Subcutaneous abdominal adipose tissue (tissue), 5 donors: ENCODE data around the gene CRY2.
"Not testable (repeated sequence)": the region's sequence is repeated elsewhere in the genome, so short reads cannot be mapped to it uniquely, and the experiment has no call there.

Experiments used
- H3K27ac ChIP-seq: one replicate; pipeline ENCODE4 v1.7.0; 2013; ENCODE audit warnings: low read depth, mild to moderate bottlenecking, inconsistent platforms, low read length, moderate library complexity
- H3K27me3 ChIP-seq, 5 donors: one replicate each; pipeline ENCODE4 v1.7.0; 2013; ENCODE audit warnings: low read length in 5 of 5, inconsistent platforms in 1 of 5; ENCODE audit not compliant: control insufficient read depth in 5 of 5, insufficient read depth in 4 of 5
- H3K36me3 ChIP-seq, 5 donors: one replicate each; pipeline ENCODE4 v1.7.0; 2013; ENCODE audit warnings: low read length in 5 of 5; ENCODE audit not compliant: control insufficient read depth in 5 of 5, insufficient read depth in 5 of 5
- H3K4me1 ChIP-seq, 5 donors: one replicate each; pipeline ENCODE4 v1.7.0; 2013; ENCODE audit warnings: low read length in 5 of 5, mild to moderate bottlenecking in 3 of 5, moderate library complexity in 1 of 5; ENCODE audit not compliant: control insufficient read depth in 5 of 5, insufficient read depth in 5 of 5
- H3K4me3 ChIP-seq, 5 donors: one replicate each; pipeline ENCODE4 v1.7.0; 2013; ENCODE audit warnings: low read length in 5 of 5, low read depth in 1 of 5
- H3K9ac ChIP-seq, 5 donors: one replicate each; pipeline ENCODE4 v1.7.0; 2013; ENCODE audit warnings: low read length in 5 of 5, mild to moderate bottlenecking in 4 of 5, moderate library complexity in 3 of 5
- H3K9me3 ChIP-seq, 5 donors: one replicate each; pipeline ENCODE4 v1.7.0; 2013; ENCODE audit warnings: low read length in 5 of 5; ENCODE audit not compliant: control insufficient read depth in 5 of 5
- donor health status: healthy.
- donor health status: healthy.
- donor health status: healthy.
- donor health status: healthy.
- donor health status: healthy.

The CRY2 gene

DNA sequence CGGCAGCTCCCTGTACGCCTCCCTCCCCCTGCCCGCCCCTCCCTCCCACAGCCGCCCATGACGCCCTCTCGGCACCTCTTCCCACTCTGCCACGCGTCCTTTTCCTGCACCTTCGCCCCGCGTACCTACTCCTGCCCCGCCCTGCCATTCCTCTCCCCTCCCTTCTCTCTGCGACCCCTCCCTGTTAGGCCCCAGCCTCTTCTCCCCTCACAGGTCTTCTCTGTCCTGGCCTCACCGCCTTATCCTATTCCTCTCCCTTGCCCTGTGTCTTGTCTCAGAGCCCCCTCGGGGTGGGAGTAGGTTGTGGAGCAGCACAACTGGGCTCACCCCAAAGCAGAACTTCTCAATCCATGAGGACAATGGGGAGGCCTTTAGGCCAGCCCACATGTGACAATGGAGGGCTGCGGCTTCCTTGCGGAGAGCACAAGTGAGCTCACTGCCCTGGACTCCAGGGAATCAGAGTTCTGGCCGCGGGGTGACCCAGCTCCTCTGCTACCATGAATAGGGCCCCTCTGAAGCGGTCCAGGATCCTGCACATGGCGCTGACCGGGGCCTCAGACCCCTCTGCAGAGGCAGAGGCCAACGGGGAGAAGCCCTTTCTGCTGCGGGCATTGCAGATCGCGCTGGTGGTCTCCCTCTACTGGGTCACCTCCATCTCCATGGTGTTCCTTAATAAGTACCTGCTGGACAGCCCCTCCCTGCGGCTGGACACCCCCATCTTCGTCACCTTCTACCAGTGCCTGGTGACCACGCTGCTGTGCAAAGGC, 41.8 kb upstream of the CRY2 start:
- Histone ChIP-seq H3K36me3 (peaks cover 0 to 17% (median 12%) of the 10 kb centered on the region in 5 donors), H3K4me3 (peak overlapping the region; percentile 79 to 99 (median 88)), H3K9me3 (no peaks in the 10 kb centered on the region), H3K27me3 (no peaks in the 10 kb centered on the region), H3K27ac (peak overlapping the region; percentile 91), H3K9ac (peak overlapping the region; percentile 56 to 94 (median 87)), H3K4me1 (peaks cover 17 to 63% (median 44%) of the 10 kb centered on the region in 5 donors)

DNA sequence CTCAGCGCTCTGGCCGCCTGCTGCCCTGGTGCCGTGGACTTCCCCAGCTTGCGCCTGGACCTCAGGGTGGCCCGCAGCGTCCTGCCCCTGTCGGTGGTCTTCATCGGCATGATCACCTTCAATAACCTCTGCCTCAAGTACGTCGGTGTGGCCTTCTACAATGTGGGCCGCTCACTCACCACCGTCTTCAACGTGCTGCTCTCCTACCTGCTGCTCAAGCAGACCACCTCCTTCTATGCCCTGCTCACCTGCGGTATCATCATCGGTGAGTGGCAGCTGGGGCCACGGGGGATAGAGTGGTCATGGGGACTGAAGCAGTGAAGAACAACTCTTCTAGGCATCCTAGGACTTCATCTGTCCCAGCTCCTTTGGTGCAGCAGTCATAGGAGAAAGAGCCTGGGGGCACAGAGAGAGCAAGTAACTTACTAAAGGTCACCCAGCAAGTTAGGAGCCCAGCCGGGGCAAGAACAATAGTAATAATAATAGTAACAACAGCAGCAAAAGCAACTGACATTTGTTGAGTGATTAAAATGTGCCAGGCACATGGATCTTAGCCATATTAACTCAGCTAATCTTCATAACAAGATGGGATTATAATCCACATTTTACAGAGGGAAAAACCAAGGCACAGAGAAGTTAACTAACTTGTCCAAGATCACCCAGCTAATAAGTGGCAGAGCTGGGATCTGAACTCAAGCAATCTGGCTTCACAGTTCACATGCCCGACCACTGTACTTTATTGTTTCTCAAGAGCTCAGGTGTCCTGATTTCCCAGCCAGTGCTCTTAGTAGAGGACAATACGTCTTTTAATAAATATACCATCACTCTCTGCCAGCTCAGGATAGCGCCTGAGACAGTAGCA, 41.0 kb upstream of the CRY2 start:
- Histone ChIP-seq H3K4me3 (peak overlapping the region; percentile 79 to 99 (median 88)), H3K27me3 (no peaks in the 10 kb centered on the region), H3K4me1 (peaks cover 17 to 66% (median 44%) of the 10 kb centered on the region in 5 donors), H3K36me3 (peaks cover 0 to 25% (median 19%) of the 10 kb centered on the region in 5 donors), H3K9me3 (no peaks in the 10 kb centered on the region), H3K9ac (peak overlapping the region; percentile 2 to 94 (median 82)), H3K27ac (peak overlapping the region; percentile 91)

GRCh38 chr11:45806937-45807791, 40.1 kb upstream of the CRY2 start:
- Histone ChIP-seq H3K9ac (peak overlapping the region; percentile 0 to 94 (median 22)), H3K36me3 (peaks cover 0 to 34% (median 28%) of the 10 kb centered on the region in 5 donors)

GRCh38 chr11:45807792-45808238, 39.5 kb upstream of the CRY2 start:
- Histone ChIP-seq H3K4me1 (peaks cover 16 to 66% (median 42%) of the 10 kb centered on the region in 5 donors), H3K9me3 (no peaks in the 10 kb centered on the region), H3K36me3 (peaks cover 0 to 38% (median 32%) of the 10 kb centered on the region in 5 donors), H3K27ac (no peak overlapping the region), H3K4me3 (peak overlapping the region; percentile 36 to 99 (median 88)), H3K9ac (peak overlapping the region in 2 of 5 donors; percentile 22 to 94), H3K27me3 (no peaks in the 10 kb centered on the region)

More at GRCh38 chr11:45806937-45807791, 40.1 kb upstream of the CRY2 start:
- Histone ChIP-seq H3K4me1 (peaks cover 16 to 66% (median 42%) of the 10 kb centered on the region in 5 donors), H3K27ac (no peak overlapping the region), H3K9me3 (no peaks in the 10 kb centered on the region), H3K27me3 (no peaks in the 10 kb centered on the region), H3K4me3 (peak overlapping the region; percentile 36 to 99 (median 88))

DNA sequence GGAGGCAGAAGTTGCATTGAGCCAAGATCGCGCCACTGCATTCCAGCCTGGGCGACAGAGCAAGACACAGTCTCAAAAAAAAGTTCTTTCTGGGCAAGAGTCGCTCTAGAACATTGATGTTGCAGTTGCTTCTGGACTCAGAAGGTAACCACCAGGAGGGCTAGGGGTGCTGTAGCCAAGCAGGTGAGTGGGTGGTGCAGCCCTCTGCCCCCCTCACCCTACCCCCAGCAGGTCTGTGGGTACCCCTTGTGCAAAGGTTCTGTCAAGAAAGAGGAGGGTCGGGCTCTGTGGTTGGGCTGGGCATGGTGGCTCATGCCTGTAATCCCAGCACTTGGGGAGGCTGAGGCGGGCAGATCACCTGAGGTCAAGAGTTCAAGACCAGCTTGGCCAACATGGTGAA, 38.8 kb upstream of the CRY2 start:
- peaks cover 0 to 38% (median 32%) of the 10 kb centered on the region in 5 donors for H3K36me3 ChIP-seq
- not testable (repeated sequence) for H3K27ac ChIP-seq, H3K9me3 ChIP-seq, H3K4me3 ChIP-seq, H3K27me3 ChIP-seq, H3K9ac ChIP-seq
- H3K4me1 ChIP-seq, result peaks cover 16 to 66% (median 42%) of the 10 kb centered on the region in 5 donors

DNA sequence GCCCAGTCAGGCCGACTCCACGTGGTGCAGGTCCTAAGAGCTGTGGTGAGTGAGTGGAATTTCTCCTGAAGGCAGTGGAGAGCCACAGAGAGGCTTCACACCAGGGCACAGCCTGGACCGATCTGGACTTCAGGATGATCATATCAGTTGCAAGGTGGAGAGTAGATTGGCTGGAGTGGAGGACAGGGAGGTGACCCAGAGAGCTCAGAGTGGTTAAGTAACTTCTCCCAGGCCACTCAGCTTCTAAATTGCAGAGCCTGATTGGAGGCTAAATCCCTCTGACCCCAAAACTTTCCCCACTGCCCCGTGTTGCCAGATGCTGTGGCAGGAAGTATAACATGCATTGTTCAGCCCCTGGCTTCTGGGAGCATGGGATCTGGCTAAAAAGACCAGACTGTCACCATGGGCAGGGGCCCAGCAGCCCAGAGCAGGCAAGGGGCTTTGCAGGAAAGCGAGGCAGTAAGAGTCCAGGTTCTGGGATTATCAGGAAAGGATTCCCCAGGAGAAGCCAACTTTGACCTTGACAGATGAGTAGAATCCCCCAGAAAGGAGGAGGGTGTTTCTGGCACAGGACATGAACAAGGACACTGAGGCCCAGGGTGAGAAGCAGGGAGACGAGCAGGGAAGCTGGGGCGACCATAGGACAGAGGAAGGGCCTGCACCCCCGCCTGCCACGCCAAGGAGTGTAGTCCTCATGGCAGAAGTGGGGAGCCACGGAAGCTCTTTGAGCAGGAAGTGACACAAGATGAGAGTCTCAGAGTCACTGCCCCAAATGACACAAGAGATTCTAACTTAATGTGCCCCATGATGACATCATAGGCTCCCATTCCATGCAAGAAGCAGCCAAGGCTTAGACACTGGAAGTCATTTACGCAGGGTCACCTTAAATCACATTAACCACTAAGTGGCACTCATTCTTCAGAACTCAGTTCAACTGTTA, 37.5 kb upstream of the CRY2 start:
- Histone ChIP-seq H3K9me3 (no peaks in the 10 kb centered on the region), H3K27me3 (no peaks in the 10 kb centered on the region), H3K27ac (peak overlapping the region; percentile 60), H3K4me3 (no peak overlapping the region), H3K36me3 (peaks cover 0 to 38% (median 32%) of the 10 kb centered on the region in 5 donors), H3K9ac (peak overlapping the region in 1 of 5 donors; percentile 16), H3K4me1 (peaks cover 16 to 58% (median 38%) of the 10 kb centered on the region in 5 donors)

GRCh38 chr11:45810431-45811108, 36.7 kb upstream of the CRY2 start:
- Histone ChIP-seq H3K4me1 (peaks cover 16 to 55% (median 35%) of the 10 kb centered on the region in 5 donors), H3K9me3 (no peaks in the 10 kb centered on the region), H3K4me3 (no peak overlapping the region), H3K27ac (peak overlapping the region; percentile 60), H3K36me3 (peaks cover 0 to 38% (median 32%) of the 10 kb centered on the region in 5 donors), H3K27me3 (no peaks in the 10 kb centered on the region), H3K9ac (no peak overlapping the region)

GRCh38 chr11:45811109-45811435, 36.2 kb upstream of the CRY2 start:
- Histone ChIP-seq H3K9ac (no peak overlapping the region), H3K27me3 (no peaks in the 10 kb centered on the region), H3K4me3 (no peak overlapping the region), H3K4me1 (peaks cover 16 to 49% (median 30%) of the 10 kb centered on the region in 5 donors), H3K27ac (peak overlapping the region; percentile 10), H3K36me3 (peaks cover 0 to 36% (median 32%) of the 10 kb centered on the region in 5 donors), H3K9me3 (no peaks in the 10 kb centered on the region)
